HG02943 (cell line): ENCODE data around the gene THAP6.

Experiments used
- ATAC-seq: cut with Tn5 transposase; IDR thresholded peaks from one replicate; pipeline ENCODE4 v1.9.1; 2021; ENCODE audit warnings: mild to moderate bottlenecking, low read depth, moderate library complexity; ENCODE audit not compliant: unreplicated experiment

Gene THAP6

GRCh38 chr4:75565481-75565880 lies 51.2 kb downstream of the THAP6 start:
- no peak for ATAC-seq

- no peak for ATAC-seq
Observed at GRCh38 chr4:75566911-75567310, 52.6 kb downstream of the THAP6 start.

- no peak for ATAC-seq
Observed at GRCh38 chr4:75567725-75568124, 53.5 kb downstream of the THAP6 start.
